A549 (cell line): ENCODE measurements around the gene MON1B. TPM values are rescaled to one million over a fixed set of nuclear protein-coding genes. Genes with fewer than 3 reads are reported as not detected.

Experiments
- ATAC-seq, 2 experiments: fragments of 200-7000 bp in 1 of 2; fragments of >200 bp in 1 of 2; cut with Nextera tagmentation in 1 of 2; cut with Tn5 transposase in 1 of 2; 3 replicates each; pipeline versions ENCODE4 v1.8.0 to v1.9.1; 2018 to 2020; ENCODE audit warnings: mild to moderate bottlenecking in 1 of 2, moderate library complexity in 1 of 2
- CTCF ChIA-PET: fragments of 300-600 bp; sonication (Branson Sonifier 250); formaldehyde crosslinking; extraction: SDS; loops from one replicate; lab custom pipeline; 2021; ENCODE audit warnings: antibody characterized with exemption, inconsistent platforms; lab: Yijun Ruan, JAX
- POLR2A ChIA-PET: fragments of 350-600 bp; formaldehyde crosslinking; extraction: SDS; loops from one replicate; lab custom pipeline; 2021; ENCODE audit warnings: antibody characterized with exemption, inconsistent platforms; lab: Yijun Ruan, JAX
- DNase-seq, 2 experiments: peaks; one replicate each; pipeline versions ENCODE4 v3.0.0 to v3.0.0-alpha.2; 2011 to 2016; ENCODE audit warnings: low read depth in 1 of 2, low spot score in 1 of 2
- FAIRE-seq: peaks from 2 replicates; lab custom pipeline; 2011; peaks lifted over from hg19 to GRCh38; lab: Jason Lieb, UNC
- H3K27ac ChIP-seq, 2 experiments: fragments of >200 bp; sonication (Bioruptor Twin); formaldehyde crosslinking; 3 replicates each; pipeline ENCODE4 v1.5.1; 2016 to 2017
- H3K4me1 ChIP-seq: fragments of >200 bp; sonication (Bioruptor Twin); formaldehyde crosslinking; 3 replicates; pipeline ENCODE4 v1.6.1; 2016
- H3K4me2 ChIP-seq: fragments of >200 bp; sonication (Bioruptor Twin); formaldehyde crosslinking; 3 replicates; pipeline ENCODE4 v1.6.1; 2016
- H3K4me3 ChIP-seq: fragments of >200 bp; sonication (Bioruptor Twin); formaldehyde crosslinking; 3 replicates; pipeline ENCODE4 v1.5.1; 2016
- H3K9me3 ChIP-seq: fragments of >200 bp; sonication (Bioruptor Twin); formaldehyde crosslinking; 3 replicates; pipeline ENCODE4 v1.6.1; 2016
- BHLHE40 ChIP-seq: IDR thresholded peaks from 2 replicates; pipeline ENCODE4 v1.6.1; 2012; ENCODE audit warnings: low read depth, low read length, inconsistent platforms
- CBX2 ChIP-seq: fragments of 200-600 bp; sonication (generic); IDR thresholded peaks from 2 replicates; pipeline ENCODE4 v1.6.1; 2016; ENCODE audit warnings: low read depth, mild to moderate bottlenecking, borderline replicate concordance
- CHD2 ChIP-seq: fragments of 150-350 bp; IDR thresholded peaks from 2 replicates; pipeline ENCODE4 v1.6.1; 2014; ENCODE audit warnings: low read length; ENCODE audit not compliant: partially characterized antibody
- EHF ChIP-seq: fragments of 250-450 bp; sonication (Bioruptor Pico); IDR thresholded peaks from 2 replicates; pipeline ENCODE4 v1.5.0; 2020; ENCODE audit warnings: mild to moderate bottlenecking
- EHMT2 ChIP-seq: fragments of 200-600 bp; sonication (generic); IDR thresholded peaks from 2 replicates; pipeline ENCODE4 v1.6.1; 2016; ENCODE audit warnings: antibody characterized with exemption, low read depth, mild to moderate bottlenecking, moderate library complexity
- ESRRA ChIP-seq: fragments of 150-350 bp; IDR thresholded peaks from 2 replicates; pipeline ENCODE4 v1.6.1; 2014; ENCODE audit warnings: mild to moderate bottlenecking, low read length, borderline replicate concordance
- FOSB ChIP-seq: fragments of 250-450 bp; sonication (Bioruptor Pico); IDR thresholded peaks from 2 replicates; pipeline ENCODE4 v1.5.0; 2020; ENCODE audit warnings: mild to moderate bottlenecking, moderate library complexity
- FOSL2 ChIP-seq, 2 experiments: fragments of 450-650 bp in 1 of 2; fragments of >200 bp in 1 of 2; sonication (Bioruptor Twin) in 1 of 2; formaldehyde crosslinking; IDR thresholded peaks; 2 replicates each; pipeline versions ENCODE4 v1.5.0 to v1.6.1; 2016 to 2020; ENCODE audit warnings: mild to moderate bottlenecking in 1 of 2, moderate library complexity in 1 of 2
- GATA3 ChIP-seq: IDR thresholded peaks from 2 replicates; pipeline ENCODE4 v1.6.1; 2012; ENCODE audit warnings: borderline replicate concordance
- HEYL ChIP-seq: fragments of 250-450 bp; sonication (Bioruptor Pico); IDR thresholded peaks from 2 replicates; pipeline ENCODE4 v1.8.0; 2021; ENCODE audit warnings: mild to moderate bottlenecking, moderate library complexity
- KDM1A ChIP-seq: fragments of 200-600 bp; sonication (generic); IDR thresholded peaks from 2 replicates; pipeline ENCODE4 v1.6.1; 2016; ENCODE audit warnings: low read depth, mild to moderate bottlenecking
- MAFK ChIP-seq: fragments of 450-650 bp; IDR thresholded peaks from 2 replicates; pipeline ENCODE4 v1.6.1; 2014; ENCODE audit not compliant: partially characterized antibody
- MAZ ChIP-seq: fragments of 150-350 bp; IDR thresholded peaks from 2 replicates; pipeline ENCODE4 v1.6.1; 2014; ENCODE audit warnings: antibody characterized with exemption, low read depth, low read length, borderline replicate concordance
- MYC ChIP-seq: IDR thresholded peaks from 2 replicates; pipeline ENCODE4 v1.6.1; 2012; ENCODE audit warnings: mild to moderate bottlenecking, inconsistent platforms, low read length, improper control_type of control experiment, borderline replicate concordance
- NR3C1 ChIP-seq: fragments of >200 bp; sonication (Bioruptor Twin); formaldehyde crosslinking; IDR thresholded peaks from 3 replicates; pipeline ENCODE4 v1.6.1; 2017
- POLR2AphosphoS2 ChIP-seq: conservative IDR thresholded peaks from 2 replicates; pipeline ENCODE4 v1.6.1; 2012; ENCODE audit warnings: low read length, improper control_type of control experiment, inconsistent platforms
- RARB ChIP-seq: fragments of 250-450 bp; sonication (Bioruptor Pico); IDR thresholded peaks from 2 replicates; pipeline ENCODE4 v1.8.0; 2021; ENCODE audit warnings: mild to moderate bottlenecking, moderate library complexity
- RCOR1 ChIP-seq: fragments of 150-350 bp; IDR thresholded peaks from 2 replicates; pipeline ENCODE4 v1.6.1; 2014; ENCODE audit warnings: antibody characterized with exemption, low read length, low read depth
- SREBF2 ChIP-seq: fragments of 450-650 bp; IDR thresholded peaks from 2 replicates; pipeline ENCODE4 v1.6.1; 2014; ENCODE audit warnings: mild to moderate bottlenecking, moderate library complexity
- TFCP2L1 ChIP-seq: fragments of 250-450 bp; sonication (Bioruptor Pico); IDR thresholded peaks from 2 replicates; pipeline ENCODE4 v1.5.0; 2021; ENCODE audit warnings: mild to moderate bottlenecking
- TP53 ChIP-seq: fragments of 250-450 bp; sonication (Bioruptor Pico); IDR thresholded peaks from 2 replicates; pipeline ENCODE4 v1.5.0; 2021; ENCODE audit warnings: mild to moderate bottlenecking, moderate library complexity
- ZFP36 ChIP-seq: fragments of 450-650 bp; IDR thresholded peaks from 2 replicates; pipeline ENCODE4 v1.6.1; 2014; ENCODE audit warnings: borderline replicate concordance; ENCODE audit not compliant: partially characterized antibody
- ZNF302 ChIP-seq: fragments of 250-450 bp; sonication (Bioruptor Pico); IDR thresholded peaks from 2 replicates; pipeline ENCODE4 v1.9.0; 2021; ENCODE audit warnings: inconsistent platforms, mild to moderate bottlenecking, moderate library complexity
- WGBS: methylation state at CpG from one replicate; pipeline ENCODE4 v1.1.6; 2017; ENCODE audit errors: missing lambda C conversion rate; 5-methylcytosine and 5-hydroxymethylcytosine counted together
- polyA plus RNA-seq, 4 experiments: library from polyadenylated mRNA; depleted of rRNA in 3 of 4; stranded (reverse); fragments of >200 nt; fragmentation: RNase III in 1 of 4; extraction: RNeasy Plus Mini Kit Qiagen cat#74134 plus additional on column Dnase treatment in 1 of 4; gene quantifications; 2 replicates in 3 of 4; 3 replicates in 1 of 4; pipeline ENCODE4 v1.2.3, GENCODE V29; 2011 to 2017
- TF ChIP-seq, protein P1 (sequence below): IDR thresholded peaks from 2 replicates; pipeline ENCODE4 v1.6.1; 2012
- TF ChIP-seq, protein P2 (sequence below): fragments of 250-450 bp; sonication (Bioruptor Pico); IDR thresholded peaks from 2 replicates; pipeline ENCODE4 v1.5.0; 2021; ENCODE audit warnings: mild to moderate bottlenecking, moderate library complexity, borderline replicate concordance
- TF ChIP-seq, protein P3 (sequence below): fragments of 250-450 bp; sonication (Bioruptor Pico); IDR thresholded peaks from 2 replicates; pipeline ENCODE4 v1.5.0; 2020; ENCODE audit warnings: low read depth, mild to moderate bottlenecking, moderate library complexity
- TF ChIP-seq, protein P4 (sequence below): fragments of 150-350 bp; IDR thresholded peaks from 2 replicates; pipeline ENCODE4 v1.6.1; 2014; ENCODE audit warnings: low read depth, mild to moderate bottlenecking, low read length
- TF ChIP-seq, protein P5 (sequence below): fragments of >200 bp; sonication (Bioruptor Twin); formaldehyde crosslinking; IDR thresholded peaks from 3 replicates; pipeline ENCODE4 v1.5.1; 2016
- TF ChIP-seq, protein P6 (sequence below): fragments of 200-600 bp; sonication (generic); IDR thresholded peaks from 2 replicates; pipeline ENCODE4 v1.6.1; 2016; ENCODE audit warnings: antibody characterized with exemption, mild to moderate bottlenecking, moderate library complexity

MON1B gene
- polyA plus RNA-seq, 2 of the 4 experiments (the other 2 are of a cell fraction) = 18.0 to 32.5 TPM

DNA sequence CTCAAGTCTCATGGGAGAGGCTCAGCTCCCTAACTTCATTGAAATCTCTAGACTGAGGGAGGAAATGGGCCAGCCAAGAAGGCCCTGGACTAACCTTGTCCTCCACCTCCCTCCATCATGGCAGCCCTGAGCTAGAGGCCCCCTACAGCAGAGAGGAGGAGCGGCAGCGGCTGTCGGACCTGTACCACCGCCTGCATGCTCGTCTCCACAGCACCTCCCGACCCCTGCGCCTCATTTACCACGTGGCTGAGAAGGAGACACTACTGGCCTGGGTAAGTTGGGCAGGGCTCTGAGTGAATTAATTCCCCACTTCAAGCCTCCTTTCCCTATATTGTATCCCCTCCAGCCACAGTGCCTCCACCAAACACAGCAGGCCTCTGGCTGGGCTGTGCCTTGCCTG is 4.4 kb downstream of the MON1B start:
- Histone ChIP-seq H3K9me3 (no peaks in the 10 kb centered on the region), H3K4me2 (no peak overlapping the region), H3K4me1 (peaks cover 9% of the 10 kb centered on the region; the same call in 1 of the 3 replicates), H3K27ac (no peak overlapping the region), H3K4me3 (no peak overlapping the region)
- no peak for FAIRE-seq
- TF ChIP-seq CBX2 (no peak), ZFP36 (no peak), NR3C1 (no peak), EHMT2 (no peak), MAZ (no peak), EHF (CRISPR knock-in tag) (no peak), KDM1A (no peak), FOSL2 (IDR thresholded peaks at IDR 0.05) (no peak), FOSL2 (CRISPR knock-in tag; IDR thresholded peaks at IDR 0.05) (no peak), FOSB (CRISPR knock-in tag) (no peak), POLR2AphosphoS2 (no peak), HEYL (CRISPR knock-in tag) (no peak), MYC (no peak), ZNF302 (CRISPR knock-in tag) (no peak), ESRRA (no peak), RARB (no peak), TP53 (CRISPR knock-in tag) (no peak), GATA3 (no peak)
- TF ChIP-seq, protein P1, sequence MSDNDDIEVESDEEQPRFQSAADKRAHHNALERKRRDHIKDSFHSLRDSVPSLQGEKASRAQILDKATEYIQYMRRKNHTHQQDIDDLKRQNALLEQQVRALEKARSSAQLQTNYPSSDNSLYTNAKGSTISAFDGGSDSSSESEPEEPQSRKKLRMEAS = no peak
- TF ChIP-seq, protein P2, sequence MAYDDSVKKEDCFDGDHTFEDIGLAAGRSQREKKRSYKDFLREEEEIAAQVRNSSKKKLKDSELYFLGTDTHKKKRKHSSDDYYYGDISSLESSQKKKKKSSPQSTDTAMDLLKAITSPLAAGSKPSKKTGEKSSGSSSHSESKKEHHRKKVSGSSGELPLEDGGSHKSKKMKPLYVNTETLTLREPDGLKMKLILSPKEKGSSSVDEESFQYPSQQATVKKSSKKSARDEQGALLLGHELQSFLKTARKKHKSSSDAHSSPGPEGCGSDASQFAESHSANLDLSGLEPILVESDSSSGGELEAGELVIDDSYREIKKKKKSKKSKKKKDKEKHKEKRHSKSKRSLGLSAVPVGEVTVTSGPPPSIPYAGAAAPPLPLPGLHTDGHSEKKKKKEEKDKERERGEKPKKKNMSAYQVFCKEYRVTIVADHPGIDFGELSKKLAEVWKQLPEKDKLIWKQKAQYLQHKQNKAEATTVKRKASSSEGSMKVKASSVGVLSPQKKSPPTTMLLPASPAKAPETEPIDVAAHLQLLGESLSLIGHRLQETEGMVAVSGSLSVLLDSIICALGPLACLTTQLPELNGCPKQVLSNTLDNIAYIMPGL (CRISPR knock-in tag) = no peak
- TF ChIP-seq, protein P3, sequence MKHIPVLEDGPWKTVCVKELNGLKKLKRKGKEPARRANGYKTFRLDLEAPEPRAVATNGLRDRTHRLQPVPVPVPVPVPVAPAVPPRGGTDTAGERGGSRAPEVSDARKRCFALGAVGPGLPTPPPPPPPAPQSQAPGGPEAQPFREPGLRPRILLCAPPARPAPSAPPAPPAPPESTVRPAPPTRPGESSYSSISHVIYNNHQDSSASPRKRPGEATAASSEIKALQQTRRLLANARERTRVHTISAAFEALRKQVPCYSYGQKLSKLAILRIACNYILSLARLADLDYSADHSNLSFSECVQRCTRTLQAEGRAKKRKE (CRISPR knock-in tag) = no peak
- DNase-seq = no peak
- 83% methylated on average over 7 of the region's 8 CpGs for WGBS
- ATAC-seq = no peak
- POLR2A ChIA-PET = no interaction called here
- CTCF ChIA-PET = interaction anchor here (0.7 to 1.4 kb wide), 2 partner anchors 16 to 788 kb away, joined by 3 read pairs; no protein-coding TSS in a partner anchor

DNA sequence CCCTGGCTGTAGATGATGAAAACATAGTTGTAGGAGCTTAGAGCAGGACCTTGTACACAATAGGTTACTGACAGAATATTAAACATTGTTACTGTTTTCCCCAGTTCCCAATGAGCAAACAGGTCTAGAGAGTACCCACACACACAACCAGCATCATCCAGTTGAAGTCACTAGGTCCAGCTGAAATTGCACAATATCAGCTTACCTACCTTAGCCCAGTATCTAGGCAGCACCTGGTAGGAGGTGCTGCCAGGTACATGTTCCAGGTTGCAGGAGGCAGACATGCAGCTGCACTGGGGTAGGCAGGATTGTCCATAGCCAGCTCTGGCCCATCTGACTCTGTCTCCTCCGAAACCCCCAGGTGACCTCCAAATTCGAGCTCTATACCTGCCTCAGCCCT is 6.8 kb downstream of the MON1B start:
- Histone ChIP-seq H3K4me3 (no peak overlapping the region), H3K4me2 (no peak overlapping the region), H3K9me3 (no peaks in the 10 kb centered on the region), H3K4me1 (peaks cover under 1% of the 10 kb centered on the region; the same call in 1 of the 3 replicates), H3K27ac (no peak overlapping the region)
- ChIA-PET POLR2A (interaction anchor here (0.8 kb wide), 1 partner anchor 15 kb away, joined by 3 read pairs; no protein-coding TSS in a partner anchor), CTCF (interaction anchor here (1.6 kb wide), 1 partner anchor 15 kb away, joined by 5 read pairs; no protein-coding TSS in a partner anchor)
- DNase-seq (no peak), ATAC-seq (no peak), FAIRE-seq (no peak)
- 94% methylated on average over 2 of the region's 2 CpGs for WGBS
- TF ChIP-seq RCOR1 (no peak), MAFK (no peak), KDM1A (no peak), TFCP2L1 (CRISPR knock-in tag) (no peak), FOSB (CRISPR knock-in tag) (no peak), POLR2AphosphoS2 (no peak), SREBF2 (no peak), BHLHE40 (no peak), CHD2 (no peak)
- TF ChIP-seq, protein P4, sequence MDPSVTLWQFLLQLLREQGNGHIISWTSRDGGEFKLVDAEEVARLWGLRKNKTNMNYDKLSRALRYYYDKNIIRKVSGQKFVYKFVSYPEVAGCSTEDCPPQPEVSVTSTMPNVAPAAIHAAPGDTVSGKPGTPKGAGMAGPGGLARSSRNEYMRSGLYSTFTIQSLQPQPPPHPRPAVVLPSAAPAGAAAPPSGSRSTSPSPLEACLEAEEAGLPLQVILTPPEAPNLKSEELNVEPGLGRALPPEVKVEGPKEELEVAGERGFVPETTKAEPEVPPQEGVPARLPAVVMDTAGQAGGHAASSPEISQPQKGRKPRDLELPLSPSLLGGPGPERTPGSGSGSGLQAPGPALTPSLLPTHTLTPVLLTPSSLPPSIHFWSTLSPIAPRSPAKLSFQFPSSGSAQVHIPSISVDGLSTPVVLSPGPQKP = no peak
- TF ChIP-seq, protein P5, sequence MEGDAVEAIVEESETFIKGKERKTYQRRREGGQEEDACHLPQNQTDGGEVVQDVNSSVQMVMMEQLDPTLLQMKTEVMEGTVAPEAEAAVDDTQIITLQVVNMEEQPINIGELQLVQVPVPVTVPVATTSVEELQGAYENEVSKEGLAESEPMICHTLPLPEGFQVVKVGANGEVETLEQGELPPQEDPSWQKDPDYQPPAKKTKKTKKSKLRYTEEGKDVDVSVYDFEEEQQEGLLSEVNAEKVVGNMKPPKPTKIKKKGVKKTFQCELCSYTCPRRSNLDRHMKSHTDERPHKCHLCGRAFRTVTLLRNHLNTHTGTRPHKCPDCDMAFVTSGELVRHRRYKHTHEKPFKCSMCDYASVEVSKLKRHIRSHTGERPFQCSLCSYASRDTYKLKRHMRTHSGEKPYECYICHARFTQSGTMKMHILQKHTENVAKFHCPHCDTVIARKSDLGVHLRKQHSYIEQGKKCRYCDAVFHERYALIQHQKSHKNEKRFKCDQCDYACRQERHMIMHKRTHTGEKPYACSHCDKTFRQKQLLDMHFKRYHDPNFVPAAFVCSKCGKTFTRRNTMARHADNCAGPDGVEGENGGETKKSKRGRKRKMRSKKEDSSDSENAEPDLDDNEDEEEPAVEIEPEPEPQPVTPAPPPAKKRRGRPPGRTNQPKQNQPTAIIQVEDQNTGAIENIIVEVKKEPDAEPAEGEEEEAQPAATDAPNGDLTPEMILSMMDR = no peak
- TF ChIP-seq, protein P6, sequence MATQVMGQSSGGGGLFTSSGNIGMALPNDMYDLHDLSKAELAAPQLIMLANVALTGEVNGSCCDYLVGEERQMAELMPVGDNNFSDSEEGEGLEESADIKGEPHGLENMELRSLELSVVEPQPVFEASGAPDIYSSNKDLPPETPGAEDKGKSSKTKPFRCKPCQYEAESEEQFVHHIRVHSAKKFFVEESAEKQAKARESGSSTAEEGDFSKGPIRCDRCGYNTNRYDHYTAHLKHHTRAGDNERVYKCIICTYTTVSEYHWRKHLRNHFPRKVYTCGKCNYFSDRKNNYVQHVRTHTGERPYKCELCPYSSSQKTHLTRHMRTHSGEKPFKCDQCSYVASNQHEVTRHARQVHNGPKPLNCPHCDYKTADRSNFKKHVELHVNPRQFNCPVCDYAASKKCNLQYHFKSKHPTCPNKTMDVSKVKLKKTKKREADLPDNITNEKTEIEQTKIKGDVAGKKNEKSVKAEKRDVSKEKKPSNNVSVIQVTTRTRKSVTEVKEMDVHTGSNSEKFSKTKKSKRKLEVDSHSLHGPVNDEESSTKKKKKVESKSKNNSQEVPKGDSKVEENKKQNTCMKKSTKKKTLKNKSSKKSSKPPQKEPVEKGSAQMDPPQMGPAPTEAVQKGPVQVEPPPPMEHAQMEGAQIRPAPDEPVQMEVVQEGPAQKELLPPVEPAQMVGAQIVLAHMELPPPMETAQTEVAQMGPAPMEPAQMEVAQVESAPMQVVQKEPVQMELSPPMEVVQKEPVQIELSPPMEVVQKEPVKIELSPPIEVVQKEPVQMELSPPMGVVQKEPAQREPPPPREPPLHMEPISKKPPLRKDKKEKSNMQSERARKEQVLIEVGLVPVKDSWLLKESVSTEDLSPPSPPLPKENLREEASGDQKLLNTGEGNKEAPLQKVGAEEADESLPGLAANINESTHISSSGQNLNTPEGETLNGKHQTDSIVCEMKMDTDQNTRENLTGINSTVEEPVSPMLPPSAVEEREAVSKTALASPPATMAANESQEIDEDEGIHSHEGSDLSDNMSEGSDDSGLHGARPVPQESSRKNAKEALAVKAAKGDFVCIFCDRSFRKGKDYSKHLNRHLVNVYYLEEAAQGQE = no peak
